Measurements from ENCODE around the gene PNCK. TPM values are rescaled to one million over a fixed set of nuclear protein-coding genes. Genes with fewer than 3 reads are reported as not detected.

Gene PNCK
- total RNA-seq, 1 donor from 2014 or later = not detected

DNA sequence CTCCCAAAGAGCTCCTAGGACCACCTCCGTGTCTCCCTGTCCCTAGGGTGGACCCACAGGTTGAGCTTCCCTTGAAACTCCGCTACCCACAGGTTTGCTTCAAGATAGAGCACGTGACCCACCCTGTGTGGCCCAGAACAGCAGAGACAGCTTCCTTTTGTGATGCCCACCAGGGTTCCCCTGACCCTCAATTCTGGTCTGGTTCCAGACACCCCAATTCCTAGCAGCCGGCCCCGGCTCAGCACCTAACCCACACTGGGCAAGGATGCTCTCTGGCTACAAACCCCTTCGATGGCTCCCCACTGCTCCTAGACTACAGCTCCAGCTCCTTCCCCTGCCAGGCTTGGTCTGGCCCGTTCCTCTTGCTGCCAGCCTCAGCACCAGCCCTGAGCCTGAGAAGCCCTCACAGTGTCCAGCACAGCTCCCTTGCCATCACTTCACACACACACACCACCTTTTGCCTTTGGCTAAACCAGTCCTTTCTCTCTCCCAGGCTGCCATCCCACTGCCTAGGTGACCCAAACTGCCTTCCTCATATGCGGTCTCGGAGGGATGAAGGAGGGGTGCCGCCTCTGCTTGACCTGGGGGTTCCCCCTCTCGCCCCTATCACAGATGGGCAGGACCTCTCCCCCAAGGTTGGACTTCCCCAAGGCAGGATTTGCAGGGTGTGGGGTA, 6.2 kb downstream of the PNCK start:
- DNase-seq (ENCODE audit: extremely low read depth, low read depth, low spot score) = no peak

- DNase-seq (ENCODE audit: extremely low read depth, low read depth, low spot score) = no peak
These were observed 7.8 kb downstream of the PNCK start for GRCh38 chrX:153665726-153666306.

DNA sequence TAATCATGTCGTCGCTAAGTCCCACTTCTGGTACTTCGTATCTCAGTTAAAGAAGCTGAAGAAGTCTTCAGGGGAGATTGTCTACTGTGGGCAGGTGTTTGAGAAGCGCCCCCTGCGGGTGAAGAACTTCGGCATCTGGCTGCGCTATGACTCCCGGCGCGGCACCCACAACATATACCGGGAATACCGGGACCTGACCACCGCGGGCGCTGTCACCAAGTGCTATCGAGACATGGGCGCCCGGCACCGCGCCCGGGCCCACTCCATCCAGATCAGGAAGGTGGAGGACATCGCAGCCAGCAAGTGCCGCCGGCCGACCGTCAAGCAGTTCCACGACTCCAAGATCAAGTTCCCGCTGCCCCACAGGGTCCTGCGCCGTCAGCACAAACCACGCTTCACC, 11.3 kb downstream of the PNCK start:
- no peak for DNase-seq (ENCODE audit: extremely low read depth, low read depth, low spot score)

DNA sequence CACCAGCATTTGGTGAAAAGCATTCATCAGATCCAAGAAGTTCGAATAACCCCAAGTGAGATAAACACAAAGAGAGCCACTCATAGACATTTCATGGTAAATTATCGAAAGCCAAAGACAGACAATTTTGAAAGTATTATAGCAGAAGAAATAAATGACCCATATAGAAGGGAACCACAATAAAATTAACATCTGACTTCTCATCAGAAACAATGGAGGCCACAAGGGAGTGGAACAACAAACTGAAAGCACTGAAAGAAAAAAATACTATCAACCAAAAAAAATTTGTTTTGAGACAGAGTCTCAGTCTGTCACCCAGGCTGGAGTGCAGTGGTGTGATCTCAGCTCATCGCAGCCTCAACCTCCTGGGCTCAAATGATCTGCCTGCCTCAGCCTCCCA, 14.3 kb downstream of the PNCK start:
- no peak for DNase-seq (ENCODE audit: extremely low read depth, low read depth, low spot score)

DNA sequence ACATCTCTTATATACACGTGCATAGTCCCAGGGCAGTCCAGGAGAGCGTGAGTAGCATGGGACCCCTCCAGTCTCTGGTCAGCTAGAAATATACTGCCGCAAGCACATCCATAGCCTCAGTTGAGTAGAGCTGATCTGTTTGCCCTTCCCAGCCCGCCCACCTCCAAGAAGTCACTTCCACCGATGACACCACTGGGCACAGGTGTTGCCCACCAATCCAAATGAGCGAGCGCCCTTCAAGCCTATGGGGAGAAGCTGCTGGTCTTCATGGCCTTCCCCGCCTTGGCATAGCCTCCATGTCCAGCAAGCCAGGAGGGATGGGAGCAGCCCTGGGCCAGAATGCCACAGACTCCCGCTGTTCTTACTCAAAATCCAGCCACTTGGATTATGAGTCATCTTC, 16.5 kb downstream of the PNCK start:
- no peak for DNase-seq (ENCODE audit: extremely low read depth, low read depth, low spot score)

- DNase-seq (ENCODE audit: extremely low read depth, low read depth, low spot score) = no peak
These were observed 20.1 kb downstream of the PNCK start for GRCh38 chrX:153653556-153653955.

- no peak for DNase-seq (ENCODE audit: extremely low read depth, low read depth, low spot score)
These were observed 22.0 kb downstream of the PNCK start for GRCh38 chrX:153651540-153652079.

- DNase-seq (ENCODE audit: extremely low read depth, low read depth, low spot score) = no peak
These were observed 22.7 kb downstream of the PNCK start for GRCh38 chrX:153650959-153651358.

- no peak for DNase-seq (ENCODE audit: extremely low read depth, low read depth, low spot score)
These were observed 23.5 kb downstream of the PNCK start for GRCh38 chrX:153649915-153650782.

- no peak for DNase-seq (ENCODE audit: extremely low read depth, low read depth, low spot score)
These were observed 24.3 kb downstream of the PNCK start for GRCh38 chrX:153649178-153649914.

GRCh38 chrX:153648358-153649177, 25.0 kb downstream of the PNCK start:
- DNase-seq (ENCODE audit: extremely low read depth, low read depth, low spot score) = no peak

- DNase-seq (ENCODE audit: extremely low read depth, low read depth, low spot score) = no peak
These were observed 25.9 kb downstream of the PNCK start for GRCh38 chrX:153647461-153648357.

GRCh38 chrX:153646620-153647373, 26.8 kb downstream of the PNCK start, which contains the start of gene DUSP9:
TSS of gene DUSP9 (plus strand) at chrX:153647203. CDS start at chrX:153647954, 751 bp downstream.
- DNase-seq (ENCODE audit: extremely low read depth, low read depth, low spot score) = no peak

DNA sequence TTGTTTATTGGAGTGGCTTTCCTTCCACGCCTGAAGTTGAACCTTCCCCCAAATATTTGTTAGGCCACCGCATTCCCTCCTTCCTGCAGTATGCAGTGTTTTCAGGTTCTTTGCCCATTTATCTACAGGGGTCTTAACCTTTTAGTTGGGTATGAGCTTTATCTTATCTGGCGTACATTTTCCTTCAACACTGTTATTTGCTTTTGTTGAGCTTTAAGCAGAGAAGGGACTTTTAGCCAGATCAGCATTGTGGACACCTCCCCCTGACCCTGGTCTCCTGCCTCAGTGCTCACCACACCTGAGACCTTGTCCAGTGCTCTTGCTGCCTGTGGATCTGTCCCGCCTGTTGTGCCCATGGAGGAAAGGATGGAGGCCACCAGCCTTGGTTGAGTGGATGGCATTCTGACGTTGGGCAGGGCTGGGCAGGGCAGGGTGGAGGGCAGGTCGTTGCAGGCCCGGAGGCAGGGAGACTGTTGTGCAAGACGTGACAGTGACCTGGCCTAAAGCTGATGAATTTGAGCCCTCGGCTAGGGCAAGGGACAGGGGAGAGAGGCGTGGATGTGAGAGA, 27.6 kb downstream of the PNCK start:
- DNase-seq (ENCODE audit: extremely low read depth, low read depth, low spot score) = no peak

GRCh38 chrX:153645151-153645550, 28.5 kb downstream of the PNCK start:
- no peak for DNase-seq (ENCODE audit: extremely low read depth, low read depth, low spot score)

- DNase-seq (ENCODE audit: extremely low read depth, low read depth, low spot score) = no peak
These were observed 29.1 kb downstream of the PNCK start for GRCh38 chrX:153644356-153645125.

Measured in glomerular endothelial cell (primary cell).